Testis (tissue), 3 donors: ENCODE measurements around the gene ITGB2. TPM values are rescaled to one million over a fixed set of nuclear protein-coding genes. Genes with fewer than 3 reads are reported as not detected.

ENCODE experiments used
- DNase-seq: peaks from one replicate; pipeline ENCODE4 v3.0.0-alpha.2; 2019
- H3K27ac ChIP-seq, 2 donors: fragments of 200-600 bp; sonication (generic); one replicate each; pipeline ENCODE4 v1.5.1; 2019
- H3K27me3 ChIP-seq: fragments of 200-600 bp; sonication (generic); one replicate; pipeline ENCODE4 v1.5.1; 2019
- H3K36me3 ChIP-seq: fragments of 200-600 bp; sonication (generic); one replicate; pipeline ENCODE4 v1.5.1; 2017; ENCODE audit warnings: low read depth; ENCODE audit errors: missing control alignments
- H3K4me1 ChIP-seq: fragments of 200-600 bp; sonication (generic); one replicate; pipeline ENCODE4 v1.5.1; 2019
- H3K4me3 ChIP-seq, 2 donors: fragments of 200-600 bp; sonication (generic); one replicate each; pipeline ENCODE4 v1.5.1; 2017 to 2019
- H3K9me3 ChIP-seq: fragments of 200-600 bp; sonication (generic); one replicate; pipeline ENCODE4 v1.5.1; 2017
- POLR2A ChIP-seq: fragments of 450-650 bp; IDR thresholded peaks from one replicate; pipeline ENCODE4 v1.6.1; 2017; ENCODE audit warnings: antibody characterized with exemption, mild to moderate bottlenecking, moderate library complexity
- WGBS, 2 donors: methylation state at CpG; one replicate each; pipeline ENCODE4 v1.1.5; 2018; 5-methylcytosine and 5-hydroxymethylcytosine counted together
- intact Hi-C: fragments of 100-400 bp; cut with DNase I; formaldehyde crosslinking; loops from one replicate; pipeline ENCODE4 v1.15.1; 2023; ENCODE audit warnings: low total_unique reads
- polyA plus RNA-seq: library from polyadenylated mRNA; stranded (reverse); fragments of 350-450 nt; fragmentation: Illumina TruSeq; extraction: RNeasy Lipid Tissue Mini Kit (QIAGEN cat#74804); gene quantifications from one replicate; pipeline ENCODE4 v1.2.3, GENCODE V29; 2014; ENCODE audit warnings: low read depth, low replicate concordance; ENCODE audit not compliant: insufficient read depth
- total RNA-seq, 2 donors: library from RNA; depleted of rRNA; stranded (reverse); fragments of >200 nt; gene quantifications; one replicate each; pipeline ENCODE4 v1.2.3, GENCODE V29; 2016
- TF ChIP-seq, protein P1 (sequence below), 3 experiments: fragments of 450-650 bp in 2 of 3; fragments of 200-600 bp in 1 of 3; sonication (generic) in 1 of 3; IDR thresholded peaks; one replicate each; pipeline ENCODE4 v1.5.1; 2016 to 2019; ENCODE audit warnings: antibody characterized with exemption in 3 of 3, mild to moderate bottlenecking in 2 of 3, moderate library complexity in 1 of 3

ITGB2 gene
- total and polyA plus RNA-seq, 3 donors from 2014 or later, result 5.6 to 29.5 (median 27.4) TPM

DNA sequence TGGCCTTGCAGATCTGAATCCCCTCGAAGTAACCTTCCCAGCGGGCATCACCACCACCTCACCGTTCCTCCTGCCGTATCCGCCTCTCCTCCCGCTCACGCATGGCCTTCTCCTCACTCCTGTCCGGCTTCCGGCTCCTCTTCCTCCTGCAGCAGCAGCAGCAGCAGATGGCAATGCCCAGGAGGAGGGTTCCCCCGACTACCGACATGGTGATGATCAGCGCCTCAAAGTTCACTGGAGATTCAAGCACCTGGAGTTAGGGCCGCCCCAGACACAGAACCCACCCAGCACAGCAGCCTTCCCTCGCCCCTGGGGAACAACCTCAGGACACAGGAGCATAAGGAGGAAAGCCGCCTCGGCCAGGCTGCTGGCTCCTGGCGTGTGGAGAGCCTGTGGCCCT is 64.6 kb downstream of the ITGB2 start:
- no peak for TF ChIP-seq POLR2A
- TF ChIP-seq, protein P1, sequence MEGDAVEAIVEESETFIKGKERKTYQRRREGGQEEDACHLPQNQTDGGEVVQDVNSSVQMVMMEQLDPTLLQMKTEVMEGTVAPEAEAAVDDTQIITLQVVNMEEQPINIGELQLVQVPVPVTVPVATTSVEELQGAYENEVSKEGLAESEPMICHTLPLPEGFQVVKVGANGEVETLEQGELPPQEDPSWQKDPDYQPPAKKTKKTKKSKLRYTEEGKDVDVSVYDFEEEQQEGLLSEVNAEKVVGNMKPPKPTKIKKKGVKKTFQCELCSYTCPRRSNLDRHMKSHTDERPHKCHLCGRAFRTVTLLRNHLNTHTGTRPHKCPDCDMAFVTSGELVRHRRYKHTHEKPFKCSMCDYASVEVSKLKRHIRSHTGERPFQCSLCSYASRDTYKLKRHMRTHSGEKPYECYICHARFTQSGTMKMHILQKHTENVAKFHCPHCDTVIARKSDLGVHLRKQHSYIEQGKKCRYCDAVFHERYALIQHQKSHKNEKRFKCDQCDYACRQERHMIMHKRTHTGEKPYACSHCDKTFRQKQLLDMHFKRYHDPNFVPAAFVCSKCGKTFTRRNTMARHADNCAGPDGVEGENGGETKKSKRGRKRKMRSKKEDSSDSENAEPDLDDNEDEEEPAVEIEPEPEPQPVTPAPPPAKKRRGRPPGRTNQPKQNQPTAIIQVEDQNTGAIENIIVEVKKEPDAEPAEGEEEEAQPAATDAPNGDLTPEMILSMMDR (IDR thresholded peaks at IDR 0.05), result no peak
- Histone ChIP-seq H3K27me3 (no peaks in the 10 kb centered on the region), H3K4me3 (no peak overlapping the region), H3K4me1 (no peaks in the 10 kb centered on the region), H3K9me3 (no peaks in the 10 kb centered on the region), H3K27ac (no peak overlapping the region), H3K36me3 (no peaks in the 10 kb centered on the region)
- WGBS, 2 donors, result 92 to 95% methylated on average over 17 of the region's 17 CpGs
- no peak for DNase-seq
- intact Hi-C loops, result no loop called here

DNA sequence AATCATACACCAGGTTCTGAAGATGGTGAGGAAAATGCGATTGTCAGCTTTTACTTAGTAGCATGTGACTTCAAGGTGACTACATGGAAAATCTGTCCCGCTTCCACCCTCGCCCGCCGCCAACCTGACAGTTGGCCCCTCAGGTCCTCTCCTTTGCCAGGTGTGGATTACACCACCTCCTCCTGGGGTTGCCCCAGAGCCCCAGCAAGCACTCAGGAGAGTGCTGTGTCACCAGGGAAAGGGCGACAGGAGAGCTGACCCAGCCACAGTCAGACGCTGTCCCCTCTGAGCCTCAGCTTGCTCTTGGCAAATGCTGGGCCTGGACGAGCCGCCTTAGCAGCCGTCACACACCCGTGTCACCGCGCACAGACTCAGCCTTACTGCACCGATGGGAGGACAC is 65.1 kb downstream of the ITGB2 start:
- Histone ChIP-seq H3K27me3 (no peaks in the 10 kb centered on the region), H3K4me3 (no peak overlapping the region), H3K36me3 (no peaks in the 10 kb centered on the region), H3K4me1 (no peaks in the 10 kb centered on the region), H3K9me3 (no peaks in the 10 kb centered on the region), H3K27ac (no peak overlapping the region)
- no peak for TF ChIP-seq POLR2A
- TF ChIP-seq, protein P1 (IDR thresholded peaks at IDR 0.05), result no peak
- intact Hi-C loops, result no loop called here
- DNase-seq, result no peak
- 93 to 97% methylated on average over 11 to 14 of the region's 14 CpGs for WGBS, 2 donors

DNA sequence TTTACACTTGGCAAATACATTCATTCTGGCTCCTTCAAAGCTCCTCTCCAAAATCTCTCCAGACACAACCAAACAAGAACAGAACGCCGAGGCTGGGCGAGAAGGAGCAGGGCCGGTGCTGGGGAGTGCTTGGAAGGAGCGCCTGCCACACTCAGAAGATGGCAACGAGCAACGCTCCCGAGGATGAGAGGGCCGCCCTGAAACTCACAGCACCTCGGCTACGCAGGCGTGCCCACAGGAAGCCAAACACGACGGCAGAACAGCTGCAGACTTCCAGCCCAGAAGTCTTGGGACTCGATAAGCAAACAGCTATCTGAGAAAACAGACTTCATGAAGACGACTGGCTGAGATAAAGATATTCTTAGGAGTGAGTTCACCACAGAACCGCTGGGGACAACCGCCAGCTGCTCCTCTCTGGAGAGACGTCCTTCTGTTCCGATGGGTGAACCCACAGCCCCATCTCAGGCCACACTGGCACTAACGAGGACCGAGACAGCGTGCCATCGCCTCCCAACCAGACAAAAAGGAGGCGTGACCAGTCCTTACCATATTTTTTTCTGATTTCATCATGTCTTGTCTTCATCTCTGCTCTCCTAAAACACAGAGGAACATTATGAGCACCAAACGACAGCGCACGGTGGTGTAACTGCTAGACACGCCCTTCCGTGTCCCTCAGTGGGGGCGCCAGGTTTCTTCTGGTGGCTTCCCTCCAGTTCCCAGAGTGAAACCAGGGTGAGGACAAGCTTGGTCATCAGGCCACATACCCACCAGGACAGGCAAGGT is 65.8 kb downstream of the ITGB2 start:
- intact Hi-C loops, result no loop called here
- no peak overlapping the region for H3K27ac ChIP-seq
- WGBS, 2 donors, result 89 to 91% methylated on average over 31 of the region's 31 CpGs
- H3K4me3 ChIP-seq, result no peak overlapping the region
- no peaks in the 10 kb centered on the region for H3K9me3 ChIP-seq
- TF ChIP-seq POLR2A, result no peak
- TF ChIP-seq, protein P1 (IDR thresholded peaks at IDR 0.05), result no peak
- no peaks in the 10 kb centered on the region for H3K36me3 ChIP-seq
- no peak for DNase-seq
- no peaks in the 10 kb centered on the region for H3K4me1 ChIP-seq
- no peaks in the 10 kb centered on the region for H3K27me3 ChIP-seq

DNA sequence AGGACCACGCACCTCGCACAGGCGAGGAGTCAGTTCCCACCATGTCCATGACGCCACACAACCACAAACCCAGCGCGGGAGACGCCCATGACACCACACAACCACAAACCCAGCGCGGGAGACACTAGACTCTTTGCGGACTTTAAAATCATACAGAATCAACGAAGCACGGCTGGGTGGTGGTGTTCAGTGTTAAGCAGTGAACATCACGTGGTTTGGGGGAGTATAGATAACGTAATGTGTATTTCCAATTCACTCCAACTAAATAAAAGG is 66.4 kb downstream of the ITGB2 start:
- intact Hi-C loops, result no loop called here
- Histone ChIP-seq H3K27me3 (no peaks in the 10 kb centered on the region), H3K27ac (no peak overlapping the region), H3K9me3 (no peaks in the 10 kb centered on the region), H3K36me3 (no peaks in the 10 kb centered on the region), H3K4me3 (no peak overlapping the region), H3K4me1 (no peaks in the 10 kb centered on the region)
- TF ChIP-seq POLR2A, result no peak
- TF ChIP-seq, protein P1 (IDR thresholded peaks at IDR 0.05), result no peak
- WGBS, 2 donors, result 81 to 87% methylated on average over 14 of the region's 14 CpGs
- no peak for DNase-seq
